SK-N-MC (cell line): ENCODE measurements around the gene EXOC3L4.

Source experiments
- EZH2 ChIP-seq: fragments of 200-600 bp; sonication (generic); IDR thresholded peaks from one replicate; pipeline ENCODE4 v1.6.1; 2017; ENCODE audit warnings: antibody characterized with exemption
- FOXP2 ChIP-seq: optimal IDR thresholded peaks from 2 replicates; pipeline ENCODE3; 2011; ENCODE audit warnings: mild to moderate bottlenecking, moderate library complexity; ENCODE audit not compliant: insufficient read depth; ENCODE audit errors: extremely low read length, control extremely low read depth
- POLR2AphosphoS5 ChIP-seq: IDR thresholded peaks from 2 replicates; pipeline ENCODE4 v1.6.1; 2012; ENCODE audit warnings: mild to moderate bottlenecking, low read depth, low read length, borderline replicate concordance

GRCh38 chr14:103140316-103141109 is 46.0 kb downstream of the EXOC3L4 start:
- TF ChIP-seq EZH2 (no peak), FOXP2 (no peak), POLR2AphosphoS5 (no peak)
